Coronary artery (tissue), 2 donors: ENCODE measurements around the gene RPP14.
A peak's percentile ranks its signal among the peaks of the same experiment; 100 is the strongest.

Experiments used
- DNase-seq: peaks from one replicate; pipeline ENCODE4 v3.0.0-alpha.2; 2017; ENCODE audit warnings: low spot score
- H3K27ac ChIP-seq, 2 donors: fragments of 200-600 bp; sonication (generic); one replicate each; pipeline ENCODE4 v1.5.1; 2016 to 2019
- H3K4me3 ChIP-seq: fragments of 200-600 bp; sonication (generic); 2 replicates; pipeline ENCODE4 v1.5.1; 2016; ENCODE audit warnings: mild to moderate bottlenecking, moderate library complexity
- TF ChIP-seq, protein P1 (sequence below): fragments of 200-600 bp; sonication (generic); IDR thresholded peaks from one replicate; pipeline ENCODE4 v1.5.1; 2019; ENCODE audit warnings: antibody characterized with exemption

Gene RPP14

DNA sequence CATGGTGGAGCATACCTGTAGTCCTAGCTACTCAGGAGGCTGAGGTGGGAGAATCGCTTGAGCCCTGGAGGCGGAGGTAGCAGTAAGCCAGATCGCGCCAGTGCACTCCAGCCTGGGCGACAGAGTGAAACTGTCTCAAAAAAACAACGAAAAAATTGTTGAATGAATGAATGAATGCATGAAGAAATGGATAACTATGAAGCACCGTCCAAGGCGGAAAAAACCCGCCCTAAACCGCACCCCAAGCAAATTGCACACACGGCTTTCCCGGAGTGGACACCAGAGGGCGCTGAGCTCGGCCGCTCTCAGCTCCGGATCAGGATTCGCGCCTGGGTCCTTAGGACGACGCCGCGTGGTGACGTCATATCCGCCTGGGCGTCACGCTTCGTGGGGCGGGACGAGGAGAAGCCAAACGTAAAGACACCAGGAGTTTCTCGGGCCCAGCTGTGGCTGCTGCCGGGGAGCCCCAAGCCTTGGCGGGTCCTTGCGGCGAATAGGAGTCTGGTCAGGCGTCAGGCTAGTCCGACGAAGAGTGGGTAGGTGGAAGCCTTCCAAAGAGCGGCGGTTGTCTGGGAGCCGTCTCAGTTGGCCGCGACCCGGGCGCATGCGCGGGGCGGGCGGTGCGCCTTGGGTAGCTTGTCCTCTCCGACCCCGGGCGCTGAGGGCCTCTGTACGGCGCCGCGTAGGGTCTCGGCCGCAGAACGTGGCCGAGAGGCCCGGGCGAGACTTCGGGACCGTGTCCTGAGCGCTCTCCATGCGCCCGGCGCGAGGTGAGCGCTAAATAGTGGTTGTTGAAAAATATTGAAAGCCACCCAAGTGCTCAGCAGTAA, at the start of gene RPP14, which contains the start of gene HTD2:
Gene RPP14 (plus strand): TSS at position 364 of the 830 bp plus-strand sequence. CDS start 4,085 bp downstream, outside the sequence.
Gene HTD2 (plus strand): TSS at position 639 of the 830 bp plus-strand sequence. CDS start 11,094 bp downstream, outside the sequence.
- Histone ChIP-seq H3K4me3 (peak within 1 kb of the TSS; percentile 84), H3K27ac (peak within 1 kb of the TSS; percentile 93 to 98)
- TF ChIP-seq, protein P1, sequence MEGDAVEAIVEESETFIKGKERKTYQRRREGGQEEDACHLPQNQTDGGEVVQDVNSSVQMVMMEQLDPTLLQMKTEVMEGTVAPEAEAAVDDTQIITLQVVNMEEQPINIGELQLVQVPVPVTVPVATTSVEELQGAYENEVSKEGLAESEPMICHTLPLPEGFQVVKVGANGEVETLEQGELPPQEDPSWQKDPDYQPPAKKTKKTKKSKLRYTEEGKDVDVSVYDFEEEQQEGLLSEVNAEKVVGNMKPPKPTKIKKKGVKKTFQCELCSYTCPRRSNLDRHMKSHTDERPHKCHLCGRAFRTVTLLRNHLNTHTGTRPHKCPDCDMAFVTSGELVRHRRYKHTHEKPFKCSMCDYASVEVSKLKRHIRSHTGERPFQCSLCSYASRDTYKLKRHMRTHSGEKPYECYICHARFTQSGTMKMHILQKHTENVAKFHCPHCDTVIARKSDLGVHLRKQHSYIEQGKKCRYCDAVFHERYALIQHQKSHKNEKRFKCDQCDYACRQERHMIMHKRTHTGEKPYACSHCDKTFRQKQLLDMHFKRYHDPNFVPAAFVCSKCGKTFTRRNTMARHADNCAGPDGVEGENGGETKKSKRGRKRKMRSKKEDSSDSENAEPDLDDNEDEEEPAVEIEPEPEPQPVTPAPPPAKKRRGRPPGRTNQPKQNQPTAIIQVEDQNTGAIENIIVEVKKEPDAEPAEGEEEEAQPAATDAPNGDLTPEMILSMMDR, result peak; percentile 97
- peak; percentile 98 for DNase-seq

DNA sequence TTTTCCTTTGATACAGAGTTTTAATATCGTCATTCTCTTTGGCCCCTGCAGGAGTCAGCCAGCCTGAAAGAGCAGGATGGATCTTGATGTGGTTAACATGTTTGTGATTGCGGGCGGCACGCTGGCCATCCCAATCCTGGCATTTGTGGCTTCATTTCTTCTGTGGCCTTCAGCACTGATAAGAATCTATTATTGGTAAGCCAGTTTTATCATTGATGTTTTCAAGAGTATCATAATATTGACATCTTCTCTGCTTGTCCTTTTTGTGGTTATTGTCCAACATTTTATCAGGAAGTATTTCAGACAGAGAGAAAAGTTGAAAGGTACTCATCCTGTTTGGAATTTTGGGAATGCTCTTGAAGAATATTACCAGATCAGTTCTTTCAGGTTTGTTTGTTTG, 49.5 kb upstream of the RPP14 start:
- H3K27ac ChIP-seq, result no peak overlapping the region
- no peak for DNase-seq
- no peak overlapping the region for H3K4me3 ChIP-seq
- TF ChIP-seq, protein P1, result no peak

DNA sequence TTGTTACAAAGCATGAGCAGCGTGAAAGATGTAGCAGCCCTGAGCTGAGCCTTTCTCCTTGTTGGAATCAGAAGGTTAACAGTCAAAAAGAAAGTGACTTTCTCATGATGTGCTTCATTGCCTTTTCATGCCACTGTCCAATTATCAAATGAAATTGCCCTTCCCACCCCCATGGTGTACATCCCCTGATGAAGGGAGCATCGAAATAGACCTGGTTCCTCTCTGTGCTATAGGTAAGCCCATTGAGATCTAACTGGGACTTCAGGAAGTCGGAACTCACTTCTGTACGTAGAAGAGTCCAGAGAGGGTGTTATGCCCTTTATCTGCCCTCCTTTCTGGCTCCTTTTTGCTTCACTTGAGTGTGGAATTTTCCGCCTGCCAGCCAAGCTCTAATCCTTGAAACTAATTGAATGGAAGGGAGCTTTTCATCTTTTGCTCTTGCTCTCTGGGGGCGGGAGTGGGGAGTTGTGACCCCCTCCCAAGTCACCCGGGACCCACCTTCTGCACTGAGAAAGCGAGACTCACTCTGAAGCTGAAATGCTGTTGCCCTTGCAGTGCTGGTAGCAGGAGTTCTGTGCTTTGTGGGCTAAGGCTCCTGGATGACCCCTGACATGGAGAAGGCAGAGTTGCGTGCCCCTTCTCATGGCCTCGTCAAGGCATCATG, 47.5 kb upstream of the RPP14 start:
- no peak for DNase-seq
- Histone ChIP-seq H3K4me3 (no peak overlapping the region), H3K27ac (no peak overlapping the region)
- TF ChIP-seq, protein P1, result no peak

DNA sequence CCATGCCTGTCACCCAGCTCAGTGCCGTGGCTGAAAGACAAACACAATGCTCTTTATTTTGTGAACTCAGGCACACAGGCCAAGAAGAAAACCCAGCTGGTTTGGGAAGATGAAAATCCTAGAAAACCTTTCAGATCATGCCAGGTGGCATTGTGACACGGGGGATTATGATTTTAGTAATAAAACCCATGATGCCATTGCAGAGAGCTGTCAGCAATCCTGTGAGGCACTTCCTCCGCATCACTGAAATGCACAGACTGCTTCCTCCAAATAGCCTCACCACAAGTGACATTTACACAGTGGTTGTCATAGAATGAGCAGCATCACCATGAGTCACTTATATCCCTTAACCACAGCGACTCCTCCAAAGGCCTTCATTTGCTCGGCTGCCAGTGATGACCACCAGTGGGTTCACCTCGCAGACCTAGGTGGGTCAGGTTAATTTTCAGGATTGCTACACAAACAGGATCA, 45.7 kb upstream of the RPP14 start:
- TF ChIP-seq, protein P1, result no peak
- DNase-seq, result no peak
- H3K27ac ChIP-seq, result no peak overlapping the region

DNA sequence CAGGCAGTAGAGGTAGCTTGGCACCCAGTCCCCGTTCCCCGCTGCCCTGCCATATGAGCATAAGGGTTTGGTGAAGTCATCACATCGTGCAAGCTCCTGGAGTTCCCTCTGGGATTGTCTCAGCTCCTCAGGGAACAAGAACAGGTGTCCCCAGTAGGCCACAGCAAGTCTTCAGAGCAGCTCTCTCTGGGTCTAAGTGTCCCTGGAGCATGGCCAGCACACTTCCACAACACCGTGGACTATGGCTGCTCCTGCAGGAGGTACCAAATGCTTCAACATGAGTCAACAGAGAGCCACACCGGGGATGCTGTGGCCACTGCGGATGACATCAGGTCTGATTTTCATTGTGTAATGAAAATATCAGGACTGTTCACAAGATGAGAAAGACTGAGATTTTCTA, 45.3 kb upstream of the RPP14 start:
- Histone ChIP-seq H3K4me3 (no peak overlapping the region), H3K27ac (no peak overlapping the region)
- no peak for DNase-seq
- TF ChIP-seq, protein P1, result no peak

More for the DNA sequence above, 45.7 kb upstream of the RPP14 start:
- no peak overlapping the region for H3K4me3 ChIP-seq

DNA sequence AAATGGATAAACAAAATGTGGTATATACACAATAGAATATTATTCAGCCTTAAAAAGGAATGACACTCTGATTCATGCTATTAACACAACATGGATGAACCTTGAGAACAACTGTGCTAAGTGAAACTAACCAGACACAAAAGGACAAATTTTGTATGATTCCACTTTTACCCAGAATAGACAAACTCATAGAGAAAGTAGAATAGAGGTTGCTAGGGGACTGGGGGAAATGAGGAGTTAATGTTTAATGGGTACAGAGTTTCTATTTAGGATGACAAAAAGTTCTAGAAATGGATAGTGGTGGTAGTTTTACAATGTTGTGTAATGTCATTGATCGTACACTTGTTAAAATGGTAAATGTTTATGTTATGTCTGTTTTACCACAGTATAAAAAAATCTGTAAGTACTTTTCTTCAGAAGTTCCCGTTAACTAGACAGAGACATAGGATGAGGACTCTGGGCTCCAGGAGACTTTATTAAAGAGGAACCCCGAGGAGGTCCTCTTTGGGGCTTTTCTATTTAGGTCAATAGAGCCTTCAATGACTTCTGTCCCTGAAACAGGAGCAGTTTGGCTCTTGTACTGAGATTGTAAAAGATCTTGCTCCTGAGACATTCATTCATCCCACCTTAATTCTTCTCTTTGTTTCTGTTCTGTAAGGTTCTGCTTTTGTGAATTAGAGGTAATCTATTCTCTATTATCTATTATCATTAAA, 43.9 kb upstream of the RPP14 start:
- Histone ChIP-seq H3K27ac (no peak overlapping the region), H3K4me3 (no peak overlapping the region)
- DNase-seq, result no peak
- TF ChIP-seq, protein P1, result no peak
